GM23338 (cell line): ENCODE measurements around the gene SLC16A9.

Experiments used
- EZH2phosphoT487 ChIP-seq: fragments of 200-600 bp; sonication (generic); IDR thresholded peaks from one replicate; pipeline ENCODE4 v1.8.1; 2018; ENCODE audit warnings: antibody characterized with exemption; ENCODE audit not compliant: unreplicated experiment
- POLR2AphosphoS5 ChIP-seq: IDR thresholded peaks from 2 replicates; pipeline ENCODE4 v1.6.1; 2016; ENCODE audit warnings: antibody characterized with exemption, low read depth
- TF ChIP-seq, protein P1 (sequence below), 2 experiments: fragments of 200-600 bp in 1 of 2; sonication (generic) in 1 of 2; conservative IDR thresholded peaks; 2 replicates each; pipeline versions ENCODE4 v1.5.1 to v1.6.1; 2016 to 2017; ENCODE audit warnings: antibody characterized with exemption in 2 of 2, low read depth in 2 of 2, mild to moderate bottlenecking in 2 of 2, moderate library complexity in 1 of 2
- TF ChIP-seq, protein P2 (sequence below): IDR thresholded peaks from one replicate; pipeline ENCODE4 v1.6.1; 2018; ENCODE audit warnings: antibody characterized with exemption; ENCODE audit not compliant: unreplicated experiment

DNA sequence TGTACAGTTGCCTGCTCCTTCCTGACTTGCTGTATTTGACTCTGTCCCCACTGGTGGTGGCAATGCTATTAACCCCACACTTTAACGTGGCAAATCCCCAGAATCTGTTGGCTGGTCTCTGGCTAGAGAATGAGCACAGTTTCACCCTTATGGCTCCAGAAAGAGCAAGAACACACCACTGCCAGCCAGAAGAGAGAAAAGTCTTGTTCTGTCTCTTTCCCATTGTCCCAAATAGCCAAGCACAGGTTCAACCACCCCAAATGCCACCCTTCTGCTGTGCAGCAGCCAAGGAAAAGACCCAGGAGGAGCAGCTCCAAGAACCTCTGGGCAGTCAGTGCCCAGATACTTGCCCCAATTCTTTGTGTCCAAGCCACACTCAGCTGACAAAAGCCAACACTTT is 11.3 kb downstream of the SLC16A9 start:
- TF ChIP-seq, protein P1, sequence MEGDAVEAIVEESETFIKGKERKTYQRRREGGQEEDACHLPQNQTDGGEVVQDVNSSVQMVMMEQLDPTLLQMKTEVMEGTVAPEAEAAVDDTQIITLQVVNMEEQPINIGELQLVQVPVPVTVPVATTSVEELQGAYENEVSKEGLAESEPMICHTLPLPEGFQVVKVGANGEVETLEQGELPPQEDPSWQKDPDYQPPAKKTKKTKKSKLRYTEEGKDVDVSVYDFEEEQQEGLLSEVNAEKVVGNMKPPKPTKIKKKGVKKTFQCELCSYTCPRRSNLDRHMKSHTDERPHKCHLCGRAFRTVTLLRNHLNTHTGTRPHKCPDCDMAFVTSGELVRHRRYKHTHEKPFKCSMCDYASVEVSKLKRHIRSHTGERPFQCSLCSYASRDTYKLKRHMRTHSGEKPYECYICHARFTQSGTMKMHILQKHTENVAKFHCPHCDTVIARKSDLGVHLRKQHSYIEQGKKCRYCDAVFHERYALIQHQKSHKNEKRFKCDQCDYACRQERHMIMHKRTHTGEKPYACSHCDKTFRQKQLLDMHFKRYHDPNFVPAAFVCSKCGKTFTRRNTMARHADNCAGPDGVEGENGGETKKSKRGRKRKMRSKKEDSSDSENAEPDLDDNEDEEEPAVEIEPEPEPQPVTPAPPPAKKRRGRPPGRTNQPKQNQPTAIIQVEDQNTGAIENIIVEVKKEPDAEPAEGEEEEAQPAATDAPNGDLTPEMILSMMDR (conservative IDR thresholded peaks at IDR 0.05; ENCODE audit: low read depth in 2 of 2) = no peak
- TF ChIP-seq, protein P2, sequence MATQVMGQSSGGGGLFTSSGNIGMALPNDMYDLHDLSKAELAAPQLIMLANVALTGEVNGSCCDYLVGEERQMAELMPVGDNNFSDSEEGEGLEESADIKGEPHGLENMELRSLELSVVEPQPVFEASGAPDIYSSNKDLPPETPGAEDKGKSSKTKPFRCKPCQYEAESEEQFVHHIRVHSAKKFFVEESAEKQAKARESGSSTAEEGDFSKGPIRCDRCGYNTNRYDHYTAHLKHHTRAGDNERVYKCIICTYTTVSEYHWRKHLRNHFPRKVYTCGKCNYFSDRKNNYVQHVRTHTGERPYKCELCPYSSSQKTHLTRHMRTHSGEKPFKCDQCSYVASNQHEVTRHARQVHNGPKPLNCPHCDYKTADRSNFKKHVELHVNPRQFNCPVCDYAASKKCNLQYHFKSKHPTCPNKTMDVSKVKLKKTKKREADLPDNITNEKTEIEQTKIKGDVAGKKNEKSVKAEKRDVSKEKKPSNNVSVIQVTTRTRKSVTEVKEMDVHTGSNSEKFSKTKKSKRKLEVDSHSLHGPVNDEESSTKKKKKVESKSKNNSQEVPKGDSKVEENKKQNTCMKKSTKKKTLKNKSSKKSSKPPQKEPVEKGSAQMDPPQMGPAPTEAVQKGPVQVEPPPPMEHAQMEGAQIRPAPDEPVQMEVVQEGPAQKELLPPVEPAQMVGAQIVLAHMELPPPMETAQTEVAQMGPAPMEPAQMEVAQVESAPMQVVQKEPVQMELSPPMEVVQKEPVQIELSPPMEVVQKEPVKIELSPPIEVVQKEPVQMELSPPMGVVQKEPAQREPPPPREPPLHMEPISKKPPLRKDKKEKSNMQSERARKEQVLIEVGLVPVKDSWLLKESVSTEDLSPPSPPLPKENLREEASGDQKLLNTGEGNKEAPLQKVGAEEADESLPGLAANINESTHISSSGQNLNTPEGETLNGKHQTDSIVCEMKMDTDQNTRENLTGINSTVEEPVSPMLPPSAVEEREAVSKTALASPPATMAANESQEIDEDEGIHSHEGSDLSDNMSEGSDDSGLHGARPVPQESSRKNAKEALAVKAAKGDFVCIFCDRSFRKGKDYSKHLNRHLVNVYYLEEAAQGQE = no peak
- TF ChIP-seq POLR2AphosphoS5 (no peak), EZH2phosphoT487 (no peak)
